Measurements from ENCODE around the gene ZBTB40.

The ZBTB40 gene

DNA sequence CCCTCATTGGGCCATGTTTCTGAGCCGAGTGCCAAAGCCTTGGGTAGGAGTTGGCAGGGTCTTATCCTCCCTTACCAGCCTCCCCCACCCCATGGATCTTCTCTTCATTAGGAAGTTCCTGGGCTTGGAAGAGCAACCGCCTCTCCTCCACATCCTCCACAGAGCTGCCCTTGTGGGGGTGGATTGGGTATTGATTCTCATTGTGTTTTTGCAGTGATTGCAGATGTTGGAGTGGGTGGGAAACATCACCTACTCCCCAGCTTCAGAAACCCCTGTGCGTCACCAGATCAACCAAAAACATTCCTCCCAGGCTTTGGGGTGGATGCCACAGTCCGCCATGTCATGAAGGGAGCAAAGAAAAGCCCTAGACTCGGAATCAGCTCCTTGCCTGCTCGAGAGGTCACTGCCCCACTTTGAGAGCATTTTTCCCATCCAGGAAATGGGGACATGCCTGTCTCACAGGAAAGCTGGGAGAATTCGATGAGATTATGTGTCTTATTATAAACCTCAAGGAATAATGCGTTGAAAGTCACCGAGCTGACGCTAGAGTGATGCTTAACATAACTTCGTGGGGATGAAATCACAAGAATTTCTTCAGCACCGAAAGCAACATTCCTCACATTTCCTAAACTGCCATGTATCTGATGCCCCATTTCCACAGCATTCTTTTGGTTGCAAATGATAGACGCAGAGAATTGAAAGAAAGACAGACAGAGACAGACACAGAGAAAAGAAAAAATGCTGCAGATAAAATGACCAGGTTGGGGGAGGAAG lies 44.7 kb upstream of the ZBTB40 start:
- TF ChIP-seq EZH2phosphoT487 (conservative IDR thresholded peaks at IDR 0.05; ENCODE audit: low read length), result no peak
- TF ChIP-seq, protein P1, sequence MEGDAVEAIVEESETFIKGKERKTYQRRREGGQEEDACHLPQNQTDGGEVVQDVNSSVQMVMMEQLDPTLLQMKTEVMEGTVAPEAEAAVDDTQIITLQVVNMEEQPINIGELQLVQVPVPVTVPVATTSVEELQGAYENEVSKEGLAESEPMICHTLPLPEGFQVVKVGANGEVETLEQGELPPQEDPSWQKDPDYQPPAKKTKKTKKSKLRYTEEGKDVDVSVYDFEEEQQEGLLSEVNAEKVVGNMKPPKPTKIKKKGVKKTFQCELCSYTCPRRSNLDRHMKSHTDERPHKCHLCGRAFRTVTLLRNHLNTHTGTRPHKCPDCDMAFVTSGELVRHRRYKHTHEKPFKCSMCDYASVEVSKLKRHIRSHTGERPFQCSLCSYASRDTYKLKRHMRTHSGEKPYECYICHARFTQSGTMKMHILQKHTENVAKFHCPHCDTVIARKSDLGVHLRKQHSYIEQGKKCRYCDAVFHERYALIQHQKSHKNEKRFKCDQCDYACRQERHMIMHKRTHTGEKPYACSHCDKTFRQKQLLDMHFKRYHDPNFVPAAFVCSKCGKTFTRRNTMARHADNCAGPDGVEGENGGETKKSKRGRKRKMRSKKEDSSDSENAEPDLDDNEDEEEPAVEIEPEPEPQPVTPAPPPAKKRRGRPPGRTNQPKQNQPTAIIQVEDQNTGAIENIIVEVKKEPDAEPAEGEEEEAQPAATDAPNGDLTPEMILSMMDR (IDR thresholded peaks at IDR 0.05; ENCODE audit: insufficient read depth, low read length, poor library complexity, severe bottlenecking), result no peak
- Histone ChIP-seq H3K9me3 (ENCODE audit: insufficient read depth, low read length) (no peaks in the 10 kb centered on the region), H3F3A (ENCODE audit: insufficient read depth) (no peaks in the 10 kb centered on the region), H3K79me2 (ENCODE audit: insufficient read depth, low read length) (no peaks in the 10 kb centered on the region), H3K9me2 (replicated peaks; ENCODE audit: insufficient read depth, low read length) (no peaks in the 10 kb centered on the region), H3K4me2 (ENCODE audit: low read depth, low read length, poor library complexity, severe bottlenecking) (no peak overlapping the region), H3K27me3 (ENCODE audit: low read length) (no peaks in the 10 kb centered on the region), H3K4me3 (ENCODE audit: insufficient read depth, low read length, poor library complexity, severe bottlenecking) (no peak overlapping the region), H3K9ac (ENCODE audit: low read length) (no peak overlapping the region), H3K27ac (ENCODE audit: low read depth, low read length) (no peak overlapping the region), H2AFZ (ENCODE audit: low read depth, low read length, severe bottlenecking) (no peak overlapping the region), H4K20me1 (ENCODE audit: low read depth, low read length) (no peaks in the 10 kb centered on the region), H3K36me3 (ENCODE audit: low read length) (no peaks in the 10 kb centered on the region)

DNA sequence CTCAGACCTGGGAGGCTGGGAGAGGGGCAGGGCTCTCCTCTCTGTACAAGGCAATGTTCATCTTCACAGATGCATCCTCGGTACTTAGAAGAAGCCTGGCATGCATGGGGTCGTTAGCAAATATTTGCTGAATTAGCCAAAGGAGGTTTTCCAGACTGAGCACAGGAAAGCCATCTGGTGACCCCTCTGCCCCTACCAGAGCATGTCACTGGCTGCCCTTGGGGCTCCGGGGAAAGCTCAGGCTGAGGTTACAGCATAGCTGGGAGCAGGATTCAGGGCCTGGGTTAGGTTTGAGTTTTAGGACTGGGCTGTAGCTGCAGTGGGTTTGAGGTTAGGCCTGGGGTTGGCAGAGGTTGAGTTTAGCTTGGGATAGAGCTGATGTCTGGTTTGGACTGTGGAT lies 43.4 kb upstream of the ZBTB40 start:
- Histone ChIP-seq H3F3A (ENCODE audit: insufficient read depth) (no peaks in the 10 kb centered on the region), H3K79me2 (ENCODE audit: insufficient read depth, low read length) (no peaks in the 10 kb centered on the region), H3K9me2 (replicated peaks; ENCODE audit: insufficient read depth, low read length) (no peaks in the 10 kb centered on the region), H3K27ac (ENCODE audit: low read depth, low read length) (no peak overlapping the region), H3K36me3 (ENCODE audit: low read length) (no peaks in the 10 kb centered on the region), H3K4me3 (ENCODE audit: insufficient read depth, low read length, poor library complexity, severe bottlenecking) (no peak overlapping the region), H4K20me1 (ENCODE audit: low read depth, low read length) (no peaks in the 10 kb centered on the region), H3K9ac (ENCODE audit: low read length) (no peak overlapping the region), H3K9me3 (ENCODE audit: insufficient read depth, low read length) (no peaks in the 10 kb centered on the region), H3K4me2 (ENCODE audit: low read depth, low read length, poor library complexity, severe bottlenecking) (no peak overlapping the region), H2AFZ (ENCODE audit: low read depth, low read length, severe bottlenecking) (no peak overlapping the region), H3K27me3 (ENCODE audit: low read length) (no peaks in the 10 kb centered on the region)
- TF ChIP-seq, protein P1 (IDR thresholded peaks at IDR 0.05; ENCODE audit: insufficient read depth, low read length, poor library complexity, severe bottlenecking), result no peak
- TF ChIP-seq EZH2phosphoT487 (conservative IDR thresholded peaks at IDR 0.05; ENCODE audit: low read length), result no peak

DNA sequence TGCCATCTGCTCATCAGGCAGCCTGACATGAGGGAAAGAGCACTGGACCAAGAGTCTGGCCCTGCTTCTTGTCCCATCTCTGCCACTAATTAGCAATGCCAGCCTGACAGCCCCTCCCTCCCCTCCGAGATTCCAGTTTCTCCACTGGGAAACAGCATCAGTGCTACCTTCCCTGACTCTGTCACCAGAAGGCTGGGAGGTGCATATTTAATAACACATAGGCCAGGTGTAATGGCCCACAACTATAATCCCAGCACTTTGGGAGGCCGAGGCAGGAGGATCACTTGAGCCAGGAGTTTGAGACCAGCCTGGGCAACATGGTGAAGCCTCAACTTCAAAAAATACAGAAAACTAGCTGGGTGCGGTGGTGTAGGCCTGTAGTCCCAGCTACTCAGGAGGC lies 41.2 kb upstream of the ZBTB40 start:
- Histone ChIP-seq H3K27me3 (ENCODE audit: low read length) (no peaks in the 10 kb centered on the region), H3K9me3 (ENCODE audit: insufficient read depth, low read length) (no peaks in the 10 kb centered on the region)
- TF ChIP-seq, protein P1 (IDR thresholded peaks at IDR 0.05; ENCODE audit: insufficient read depth, low read length, poor library complexity, severe bottlenecking), result no peak
- no peak for TF ChIP-seq EZH2phosphoT487 (conservative IDR thresholded peaks at IDR 0.05; ENCODE audit: low read length)

More for the DNA sequence above, 41.2 kb upstream of the ZBTB40 start:
- Histone ChIP-seq H3K36me3 (ENCODE audit: low read length) (no peaks in the 10 kb centered on the region), H3K4me2 (ENCODE audit: low read depth, low read length, poor library complexity, severe bottlenecking) (no peak overlapping the region), H3K79me2 (ENCODE audit: insufficient read depth, low read length) (no peaks in the 10 kb centered on the region), H2AFZ (ENCODE audit: low read depth, low read length, severe bottlenecking) (no peak overlapping the region), H4K20me1 (ENCODE audit: low read depth, low read length) (no peaks in the 10 kb centered on the region), H3K27ac (ENCODE audit: low read depth, low read length) (no peak overlapping the region), H3K9me2 (replicated peaks; ENCODE audit: insufficient read depth, low read length) (no peaks in the 10 kb centered on the region), H3F3A (ENCODE audit: insufficient read depth) (no peaks in the 10 kb centered on the region), H3K4me3 (ENCODE audit: insufficient read depth, low read length, poor library complexity, severe bottlenecking) (no peak overlapping the region), H3K9ac (ENCODE audit: low read length) (no peak overlapping the region)
